Activated B cell treated with CpG ODN at 0.5 μM for 24 hours (primary cell): Measurements from ENCODE around the gene BCAS3. TPM values are rescaled to one million over a fixed set of nuclear protein-coding genes. Genes with fewer than 3 reads are reported as not detected.

Experiments used
- ATAC-seq: fragments of 200-7000 bp; cut with Tn5 transposase; one replicate; pipeline ENCODE4 v1.10.0; 2021; ENCODE audit warnings: low read depth, mild to moderate bottlenecking, moderate library complexity
- CTCF ChIA-PET: fragments of 350-600 bp; sonication (Branson Sonifier 250); formaldehyde crosslinking; loops from one replicate; lab custom pipeline; 2021; ENCODE audit warnings: antibody characterized with exemption; lab: Charles Lee
- POLR2A ChIA-PET: fragments of 350-600 bp; sonication (Branson Sonifier 250); formaldehyde crosslinking; loops from one replicate; lab custom pipeline; 2021; ENCODE audit warnings: antibody characterized with exemption; lab: Charles Lee
- DNase-seq: peaks from one replicate; pipeline ENCODE4 v3.0.0; 2022
- H3K27ac Mint-ChIP-seq: one replicate; pipeline ENCODE4 v1.8.0; 2020; ENCODE audit warnings: mixed read lengths
- H3K27me3 Mint-ChIP-seq: one replicate; pipeline ENCODE4 v1.8.0; 2021; ENCODE audit warnings: mixed read lengths
- H3K36me3 Mint-ChIP-seq: one replicate; pipeline ENCODE4 v1.8.0; 2021; ENCODE audit warnings: low read depth, mixed read lengths
- H3K4me1 Mint-ChIP-seq: one replicate; pipeline ENCODE4 v1.8.0; 2021; ENCODE audit warnings: mixed read lengths
- H3K4me3 Mint-ChIP-seq: one replicate; pipeline ENCODE4 v1.8.0; 2020; ENCODE audit warnings: mild to moderate bottlenecking, mixed read lengths
- H3K9me3 Mint-ChIP-seq: one replicate; pipeline ENCODE4 v1.8.0; 2020; ENCODE audit warnings: mixed read lengths
- intact Hi-C: fragments of 100-400 bp; cut with micrococcal nuclease; formaldehyde crosslinking; loops from one replicate; pipeline ENCODE4 v1.15.1; 2024
- total RNA-seq: library from RNA; stranded (reverse); gene quantifications from 2 replicates; pipeline ENCODE4 v1.2.3, GENCODE V29; 2022
- TF ChIP-seq, protein P1 (sequence below): fragments of 200-600 bp; IDR thresholded peaks from one replicate; pipeline ENCODE4 v1.8.0; 2022; ENCODE audit warnings: antibody characterized with exemption, mild to moderate bottlenecking

BCAS3 gene
- total RNA-seq, 1 donor from 2014 or later, result 37.5 TPM

DNA sequence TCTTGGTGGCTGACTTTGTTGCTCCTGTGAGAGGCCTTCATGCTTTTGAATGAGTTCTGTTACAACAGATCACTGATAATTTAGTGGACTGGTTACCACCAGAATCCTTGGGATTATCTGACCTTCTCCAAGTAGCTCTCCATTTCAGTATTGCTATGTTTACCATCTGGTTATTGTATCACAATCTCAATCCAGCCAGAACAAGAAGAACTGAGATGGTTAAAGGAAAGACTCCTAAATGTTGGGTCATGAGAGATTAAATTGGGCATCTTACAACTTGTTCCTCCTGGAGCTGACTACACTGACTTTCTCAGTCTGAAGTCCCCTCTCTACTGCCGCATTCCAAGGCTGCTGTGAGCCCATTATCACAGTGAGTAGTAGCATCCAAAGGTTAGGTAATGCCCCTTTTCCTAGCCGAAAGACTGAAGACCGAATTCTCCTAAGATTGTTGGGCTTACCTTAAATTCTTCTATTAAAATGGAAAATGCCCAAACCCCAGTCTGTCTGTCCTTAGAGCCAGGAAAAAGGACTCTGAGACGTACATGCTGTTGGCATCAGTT, 540.3 kb downstream of the BCAS3 start:
- H3K9me3 Mint-ChIP-seq, result no peaks in the 10 kb centered on the region
- ChIA-PET CTCF (no interaction called here), POLR2A (no interaction called here)
- H3K4me1 Mint-ChIP-seq, result peaks cover 20% of the 10 kb centered on the region
- H3K27ac Mint-ChIP-seq, result no peak overlapping the region
- H3K27me3 Mint-ChIP-seq, result no peaks in the 10 kb centered on the region
- TF ChIP-seq, protein P1, sequence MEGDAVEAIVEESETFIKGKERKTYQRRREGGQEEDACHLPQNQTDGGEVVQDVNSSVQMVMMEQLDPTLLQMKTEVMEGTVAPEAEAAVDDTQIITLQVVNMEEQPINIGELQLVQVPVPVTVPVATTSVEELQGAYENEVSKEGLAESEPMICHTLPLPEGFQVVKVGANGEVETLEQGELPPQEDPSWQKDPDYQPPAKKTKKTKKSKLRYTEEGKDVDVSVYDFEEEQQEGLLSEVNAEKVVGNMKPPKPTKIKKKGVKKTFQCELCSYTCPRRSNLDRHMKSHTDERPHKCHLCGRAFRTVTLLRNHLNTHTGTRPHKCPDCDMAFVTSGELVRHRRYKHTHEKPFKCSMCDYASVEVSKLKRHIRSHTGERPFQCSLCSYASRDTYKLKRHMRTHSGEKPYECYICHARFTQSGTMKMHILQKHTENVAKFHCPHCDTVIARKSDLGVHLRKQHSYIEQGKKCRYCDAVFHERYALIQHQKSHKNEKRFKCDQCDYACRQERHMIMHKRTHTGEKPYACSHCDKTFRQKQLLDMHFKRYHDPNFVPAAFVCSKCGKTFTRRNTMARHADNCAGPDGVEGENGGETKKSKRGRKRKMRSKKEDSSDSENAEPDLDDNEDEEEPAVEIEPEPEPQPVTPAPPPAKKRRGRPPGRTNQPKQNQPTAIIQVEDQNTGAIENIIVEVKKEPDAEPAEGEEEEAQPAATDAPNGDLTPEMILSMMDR, result no peak
- no peak for ATAC-seq
- intact Hi-C loops, result no loop called here
- no peak for DNase-seq
- H3K4me3 Mint-ChIP-seq, result no peak overlapping the region
- no peaks in the 10 kb centered on the region for H3K36me3 Mint-ChIP-seq

- intact Hi-C loops, result no loop called here
- ChIA-PET POLR2A (no interaction called here), CTCF (no interaction called here)
- Mint-ChIP-seq H3K27ac (no peak overlapping the region), H3K4me3 (no peak overlapping the region), H3K9me3 (no peaks in the 10 kb centered on the region), H3K4me1 (peaks cover 20% of the 10 kb centered on the region), H3K27me3 (no peaks in the 10 kb centered on the region), H3K36me3 (no peaks in the 10 kb centered on the region)
- TF ChIP-seq, protein P1, result no peak
- ATAC-seq, result no peak
- no peak for DNase-seq
These were observed 540.8 kb downstream of the BCAS3 start for GRCh38 chr17:61218438-61218837.

- no peak for DNase-seq
- no peak for ATAC-seq
- Mint-ChIP-seq H3K27ac (no peak overlapping the region), H3K4me3 (no peak overlapping the region), H3K9me3 (no peaks in the 10 kb centered on the region), H3K4me1 (peaks cover 20% of the 10 kb centered on the region), H3K36me3 (no peaks in the 10 kb centered on the region), H3K27me3 (no peaks in the 10 kb centered on the region)
- TF ChIP-seq, protein P1, result no peak
- CTCF ChIA-PET, result no interaction called here
- intact Hi-C loops, result no loop called here
- POLR2A ChIA-PET, result no interaction called here
These were observed 541.8 kb downstream of the BCAS3 start for GRCh38 chr17:61219460-61219859.

DNA sequence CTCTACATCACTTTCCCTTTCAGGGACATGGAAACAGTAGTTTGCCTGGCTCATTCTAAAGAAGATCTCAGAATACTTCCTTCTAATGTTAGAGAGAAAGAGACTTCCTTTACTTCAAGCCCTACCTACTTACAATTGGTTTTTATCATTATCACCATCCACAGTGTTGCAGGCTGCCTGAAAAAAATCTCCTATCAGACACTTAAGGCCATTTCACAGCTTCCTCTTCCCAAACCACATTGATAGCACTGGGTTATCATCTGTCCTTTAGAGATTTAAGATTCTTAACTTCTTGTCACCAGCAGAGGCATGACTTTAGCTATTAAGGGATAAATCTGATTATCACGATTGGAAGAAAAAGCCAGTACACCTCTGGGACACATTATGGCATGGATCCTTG, 543.5 kb downstream of the BCAS3 start:
- POLR2A ChIA-PET, result no interaction called here
- TF ChIP-seq, protein P1, result no peak
- H3K9me3 Mint-ChIP-seq, result no peaks in the 10 kb centered on the region
- no peak overlapping the region for H3K27ac Mint-ChIP-seq
- no peak overlapping the region for H3K4me3 Mint-ChIP-seq
- H3K4me1 Mint-ChIP-seq, result peaks cover 20% of the 10 kb centered on the region
- no peaks in the 10 kb centered on the region for H3K36me3 Mint-ChIP-seq
- intact Hi-C loops, result no loop called here
- H3K27me3 Mint-ChIP-seq, result no peaks in the 10 kb centered on the region
- ATAC-seq (no peak), DNase-seq (no peak)
- CTCF ChIA-PET, result no interaction called here

- no peaks in the 10 kb centered on the region for H3K9me3 Mint-ChIP-seq
- intact Hi-C loops, result no loop called here
- no peaks in the 10 kb centered on the region for H3K36me3 Mint-ChIP-seq
- no peaks in the 10 kb centered on the region for H3K27me3 Mint-ChIP-seq
- TF ChIP-seq, protein P1, result no peak
- ChIA-PET CTCF (no interaction called here), POLR2A (no interaction called here)
- H3K4me3 Mint-ChIP-seq, result no peak overlapping the region
- DNase-seq (no peak), ATAC-seq (no peak)
- peaks cover 20% of the 10 kb centered on the region for H3K4me1 Mint-ChIP-seq
- H3K27ac Mint-ChIP-seq, result no peak overlapping the region
These were observed 544.2 kb downstream of the BCAS3 start for GRCh38 chr17:61221597-61222471.
